Muscle of arm (tissue), 12 donors: ENCODE results near the gene KCMF1. TPM values are rescaled to one million over a fixed set of nuclear protein-coding genes. Genes with fewer than 3 reads are reported as not detected.

ENCODE experiments used
- DNase-seq: peaks from one replicate; pipeline ENCODE4 v3.0.0-alpha.2; 2013
- polyA plus RNA-seq, 12 donors: library from polyadenylated mRNA; unstranded; fragments of 120-200 nt; gene quantifications; one replicate each; pipeline ENCODE4 v1.2.1, GENCODE V29; 2013; ENCODE audit not compliant: insufficient read length in 12 of 12

KCMF1 gene
- polyA plus RNA-seq, 12 donors, result 30.6 to 57.6 (median 47.4) TPM; not detected in 1

GRCh38 chr2:84972207-84972783 is 1.3 kb downstream of the KCMF1 start:
- no peak for DNase-seq

- no peak for DNase-seq
Measured at GRCh38 chr2:84972932-84973331, 2.0 kb downstream of the KCMF1 start.

GRCh38 chr2:84980263-84980983 is 9.5 kb downstream of the KCMF1 start:
- no peak for DNase-seq

- no peak for DNase-seq
Measured at GRCh38 chr2:84986018-84986417, 15.1 kb downstream of the KCMF1 start.

GRCh38 chr2:84989422-84989821 is 18.5 kb downstream of the KCMF1 start:
- DNase-seq, result no peak

- no peak for DNase-seq
Measured at GRCh38 chr2:84989927-84990326, 19.0 kb downstream of the KCMF1 start.

- DNase-seq, result no peak
Measured at GRCh38 chr2:84991404-84992160, 20.6 kb downstream of the KCMF1 start.

GRCh38 chr2:84995826-84996225 is 24.9 kb downstream of the KCMF1 start:
- DNase-seq, result no peak

- DNase-seq, result no peak
Measured at GRCh38 chr2:84996909-84997308, 25.9 kb downstream of the KCMF1 start.

GRCh38 chr2:84999553-84999955 is 28.6 kb downstream of the KCMF1 start:
- DNase-seq, result no peak

GRCh38 chr2:85001595-85001994 is 30.6 kb downstream of the KCMF1 start:
- DNase-seq, result no peak

- DNase-seq, result no peak
Measured at GRCh38 chr2:85002534-85002933, 31.6 kb downstream of the KCMF1 start.

- no peak for DNase-seq
Measured at GRCh38 chr2:85008252-85008651, 37.3 kb downstream of the KCMF1 start.

GRCh38 chr2:85009019-85009618 is 38.2 kb downstream of the KCMF1 start:
- no peak for DNase-seq

- no peak for DNase-seq
Measured at GRCh38 chr2:85010404-85010803, 39.4 kb downstream of the KCMF1 start.

- DNase-seq, result no peak
Measured at GRCh38 chr2:85011098-85011497, 40.1 kb downstream of the KCMF1 start.

GRCh38 chr2:85011747-85012146 is 40.8 kb downstream of the KCMF1 start:
- no peak for DNase-seq

- no peak for DNase-seq
Measured at GRCh38 chr2:85012431-85012830, 41.5 kb downstream of the KCMF1 start.

- DNase-seq, result no peak
Measured at GRCh38 chr2:85012855-85013254, 41.9 kb downstream of the KCMF1 start.

- DNase-seq, result no peak
Measured at GRCh38 chr2:85015653-85016360, 44.8 kb downstream of the KCMF1 start.

- no peak for DNase-seq
Measured at GRCh38 chr2:85016446-85016845, 45.5 kb downstream of the KCMF1 start.
